GM18909 (cell line): ENCODE data around the gene HMGN2.
A peak's percentile ranks its signal among the peaks of the same experiment; 100 is the strongest.

ENCODE experiments used
- ATAC-seq: cut with Tn5 transposase; IDR thresholded peaks from one replicate; pipeline ENCODE4 v1.9.1; 2021; ENCODE audit warnings: mild to moderate bottlenecking; ENCODE audit not compliant: unreplicated experiment, poor library complexity

Gene HMGN2

GRCh38 chr1:26472320-26472900 lies at the start of gene HMGN2:
HMGN2 (plus strand) TSS chr1:26472440; CDS start chr1:26472613, 173 bp downstream.
- ATAC-seq: peak; percentile 43

- no peak for ATAC-seq
Observed at GRCh38 chr1:26429721-26430120, 42.5 kb upstream of the HMGN2 start.

- peak; percentile 95 for ATAC-seq
Observed at GRCh38 chr1:26431979-26432695, 40.1 kb upstream of the HMGN2 start, which contains the start of gene DHDDS. DHDDS (plus strand) TSS chr1:26432321; CDS start chr1:26432946, 625 bp downstream.

GRCh38 chr1:26432793-26433192 lies 39.4 kb upstream of the HMGN2 start:
- no peak for ATAC-seq

GRCh38 chr1:26434161-26434752 lies 38.0 kb upstream of the HMGN2 start:
- no peak for ATAC-seq

GRCh38 chr1:26438041-26438440 lies 34.2 kb upstream of the HMGN2 start:
- ATAC-seq: no peak

- ATAC-seq: no peak
Observed at GRCh38 chr1:26440259-26440658, 32.0 kb upstream of the HMGN2 start.

- no peak for ATAC-seq
Observed at GRCh38 chr1:26449868-26450267, 22.4 kb upstream of the HMGN2 start.

GRCh38 chr1:26450908-26451307 lies 21.3 kb upstream of the HMGN2 start:
- no peak for ATAC-seq

GRCh38 chr1:26452459-26453183 lies 19.6 kb upstream of the HMGN2 start:
- ATAC-seq: no peak

- ATAC-seq: no peak
Observed at GRCh38 chr1:26459148-26459547, 13.1 kb upstream of the HMGN2 start.

GRCh38 chr1:26459573-26460031 lies 12.6 kb upstream of the HMGN2 start:
- ATAC-seq: no peak

- no peak for ATAC-seq
Observed at GRCh38 chr1:26468911-26469310, 3.3 kb upstream of the HMGN2 start.

- no peak for ATAC-seq
Observed at GRCh38 chr1:26469558-26469957, 2.7 kb upstream of the HMGN2 start.

GRCh38 chr1:26470878-26471497 lies 1.3 kb upstream of the HMGN2 start:
- no peak for ATAC-seq

GRCh38 chr1:26471498-26472319 lies 531 bp upstream of the HMGN2 start:
- ATAC-seq: peak; percentile 16

GRCh38 chr1:26472901-26473845 lies 933 bp downstream of the HMGN2 start:
- peak; percentile 78 for ATAC-seq

GRCh38 chr1:26474818-26475217 lies 2.6 kb downstream of the HMGN2 start:
- no peak for ATAC-seq
